Measurements from ENCODE around the gene UTS2B.

UTS2B gene

GRCh38 chr3:191235331-191236314 is 94.7 kb downstream of the UTS2B start:
- DNase-seq = no peak

- no peak for DNase-seq
Observed at GRCh38 chr3:191234216-191234615, 96.1 kb downstream of the UTS2B start.

- DNase-seq = no peak
Observed at GRCh38 chr3:191227541-191227940, 102.8 kb downstream of the UTS2B start.

- no peak for DNase-seq
Observed at GRCh38 chr3:191221638-191222037, 108.7 kb downstream of the UTS2B start.

- no peak for DNase-seq
Observed at GRCh38 chr3:191220908-191221307, 109.4 kb downstream of the UTS2B start.

- DNase-seq = no peak
Observed at GRCh38 chr3:191217301-191217700, 113.0 kb downstream of the UTS2B start.
